Loucy (cell line): ENCODE data around the gene SPI1.

Experiments used
- EZH2phosphoT487 ChIP-seq: fragments of 200-600 bp; IDR thresholded peaks from 2 replicates; pipeline ENCODE4 v1.6.1; 2018; ENCODE audit warnings: antibody characterized with exemption, mild to moderate bottlenecking, moderate library complexity, borderline replicate concordance
- TF ChIP-seq, protein P1 (sequence below): fragments of 200-600 bp; sonication (generic); conservative IDR thresholded peaks from 2 replicates; pipeline ENCODE4 v1.5.1; 2014; ENCODE audit warnings: mild to moderate bottlenecking, antibody characterized with exemption, low read length

DNA sequence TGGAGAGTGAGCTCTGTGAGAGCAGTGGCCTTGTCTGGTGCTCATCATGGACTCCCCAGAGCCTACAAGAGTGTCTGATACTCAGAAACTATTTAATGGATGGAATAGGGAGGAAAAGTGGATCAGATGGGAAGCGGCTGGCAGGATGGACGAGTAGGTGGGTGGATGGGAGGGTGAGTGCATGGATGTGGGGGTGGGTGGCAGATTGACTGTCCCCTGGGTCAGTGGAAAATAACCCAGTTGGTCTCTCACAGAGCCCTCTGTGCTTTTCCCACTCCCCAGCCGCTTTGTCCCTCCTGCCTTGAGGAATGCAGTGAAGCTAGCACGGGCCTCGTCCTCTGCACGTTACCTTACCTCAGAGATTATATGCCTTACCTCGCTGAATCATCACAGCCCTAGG is 5.9 kb downstream of the SPI1 start:
- no peak for TF ChIP-seq EZH2phosphoT487
- TF ChIP-seq, protein P1, sequence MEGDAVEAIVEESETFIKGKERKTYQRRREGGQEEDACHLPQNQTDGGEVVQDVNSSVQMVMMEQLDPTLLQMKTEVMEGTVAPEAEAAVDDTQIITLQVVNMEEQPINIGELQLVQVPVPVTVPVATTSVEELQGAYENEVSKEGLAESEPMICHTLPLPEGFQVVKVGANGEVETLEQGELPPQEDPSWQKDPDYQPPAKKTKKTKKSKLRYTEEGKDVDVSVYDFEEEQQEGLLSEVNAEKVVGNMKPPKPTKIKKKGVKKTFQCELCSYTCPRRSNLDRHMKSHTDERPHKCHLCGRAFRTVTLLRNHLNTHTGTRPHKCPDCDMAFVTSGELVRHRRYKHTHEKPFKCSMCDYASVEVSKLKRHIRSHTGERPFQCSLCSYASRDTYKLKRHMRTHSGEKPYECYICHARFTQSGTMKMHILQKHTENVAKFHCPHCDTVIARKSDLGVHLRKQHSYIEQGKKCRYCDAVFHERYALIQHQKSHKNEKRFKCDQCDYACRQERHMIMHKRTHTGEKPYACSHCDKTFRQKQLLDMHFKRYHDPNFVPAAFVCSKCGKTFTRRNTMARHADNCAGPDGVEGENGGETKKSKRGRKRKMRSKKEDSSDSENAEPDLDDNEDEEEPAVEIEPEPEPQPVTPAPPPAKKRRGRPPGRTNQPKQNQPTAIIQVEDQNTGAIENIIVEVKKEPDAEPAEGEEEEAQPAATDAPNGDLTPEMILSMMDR, result no peak
